Inflammatory macrophage (primary cell): ENCODE measurements around the gene CSH2.
"Not testable (repeated sequence)": the region's sequence is repeated elsewhere in the genome, so short reads cannot be mapped to it uniquely, and the experiment has no call there.

ENCODE experiments used
- DNase-seq, 2 donors: peaks; one replicate each; pipeline ENCODE4 v3.0.0-alpha.2; 2020 to 2022
- total RNA-seq, 18 experiments: gene quantifications; one replicate each; lab custom pipeline; 2026; ENCODE audit warnings: mixed read lengths in 6 of 18, inconsistent platforms in 2 of 18; lab: John Stamatoyannopoulos, UW

CSH2 gene
- 0 reads per million in 18 experiments for total RNA-seq

GRCh38 chr17:63873577-63873976 is at the start of gene CSH2:
Gene CSH2, minus strand, starts transcription at chr17:63873677. Its CDS starts 63 bp downstream, at chr17:63873614.
- DNase-seq = not testable (repeated sequence)

- DNase-seq = not testable (repeated sequence)
Measured at GRCh38 chr17:63922402-63922801, 48.9 kb upstream of the CSH2 start.

- DNase-seq = not testable (repeated sequence)
Measured at GRCh38 chr17:63920779-63921178, 47.3 kb upstream of the CSH2 start.

- not testable (repeated sequence) for DNase-seq
Measured at GRCh38 chr17:63920050-63920449, 46.6 kb upstream of the CSH2 start.

GRCh38 chr17:63919311-63919723 is 45.8 kb upstream of the CSH2 start:
- peak; percentile 60 to 75 for DNase-seq

- DNase-seq = not testable (repeated sequence)
Measured at GRCh38 chr17:63918789-63919305, 45.4 kb upstream of the CSH2 start, which contains the start of gene GH1. Gene GH1, minus strand, starts transcription at chr17:63918839. Its CDS starts 63 bp downstream, at chr17:63918776.

GRCh38 chr17:63918305-63918704 is 44.8 kb upstream of the CSH2 start:
- no peak for DNase-seq

- DNase-seq = no peak
Measured at GRCh38 chr17:63917646-63918045, 44.2 kb upstream of the CSH2 start.

GRCh38 chr17:63917206-63917605 is 43.7 kb upstream of the CSH2 start:
- not testable (repeated sequence) for DNase-seq

- no peak for DNase-seq
Measured at GRCh38 chr17:63916566-63917185, 43.2 kb upstream of the CSH2 start.

GRCh38 chr17:63915753-63916152 is 42.3 kb upstream of the CSH2 start:
- DNase-seq = not testable (repeated sequence)

GRCh38 chr17:63914471-63914870 is 41.0 kb upstream of the CSH2 start:
- no peak for DNase-seq

GRCh38 chr17:63911657-63912100 is 38.2 kb upstream of the CSH2 start:
- DNase-seq = peak; percentile 23 to 33

- no peak for DNase-seq
Measured at GRCh38 chr17:63911041-63911635, 37.7 kb upstream of the CSH2 start, which contains the start of gene CSHL1. Gene CSHL1, minus strand, starts transcription at chr17:63911258. Its CDS starts 62 bp downstream, at chr17:63911196.

- no peak for DNase-seq
Measured at GRCh38 chr17:63910096-63910495, 36.6 kb upstream of the CSH2 start.

GRCh38 chr17:63909586-63909985 is 36.1 kb upstream of the CSH2 start:
- DNase-seq = not testable (repeated sequence)

- peak in 1 of 2 donors; percentile 22 for DNase-seq
Measured at GRCh38 chr17:63907161-63907778, 33.8 kb upstream of the CSH2 start.

GRCh38 chr17:63904796-63905195 is 31.3 kb upstream of the CSH2 start:
- not testable (repeated sequence) for DNase-seq

- peak; percentile 5 to 37 for DNase-seq
Measured at GRCh38 chr17:63903787-63904201, 30.3 kb upstream of the CSH2 start.

GRCh38 chr17:63901971-63902370 is 28.5 kb upstream of the CSH2 start:
- DNase-seq = not testable (repeated sequence)

GRCh38 chr17:63898899-63899798 is 25.7 kb upstream of the CSH2 start:
- DNase-seq = not testable (repeated sequence)
